ENCODE measurements around the gene KIF26A. TPM values are rescaled to one million over a fixed set of nuclear protein-coding genes. Genes with fewer than 3 reads are reported as not detected.
A peak's percentile ranks its signal among the peaks of the same experiment; 100 is the strongest.

KIF26A gene
- total RNA-seq, 1 donor from 2014 or later = 10.4 TPM

DNA sequence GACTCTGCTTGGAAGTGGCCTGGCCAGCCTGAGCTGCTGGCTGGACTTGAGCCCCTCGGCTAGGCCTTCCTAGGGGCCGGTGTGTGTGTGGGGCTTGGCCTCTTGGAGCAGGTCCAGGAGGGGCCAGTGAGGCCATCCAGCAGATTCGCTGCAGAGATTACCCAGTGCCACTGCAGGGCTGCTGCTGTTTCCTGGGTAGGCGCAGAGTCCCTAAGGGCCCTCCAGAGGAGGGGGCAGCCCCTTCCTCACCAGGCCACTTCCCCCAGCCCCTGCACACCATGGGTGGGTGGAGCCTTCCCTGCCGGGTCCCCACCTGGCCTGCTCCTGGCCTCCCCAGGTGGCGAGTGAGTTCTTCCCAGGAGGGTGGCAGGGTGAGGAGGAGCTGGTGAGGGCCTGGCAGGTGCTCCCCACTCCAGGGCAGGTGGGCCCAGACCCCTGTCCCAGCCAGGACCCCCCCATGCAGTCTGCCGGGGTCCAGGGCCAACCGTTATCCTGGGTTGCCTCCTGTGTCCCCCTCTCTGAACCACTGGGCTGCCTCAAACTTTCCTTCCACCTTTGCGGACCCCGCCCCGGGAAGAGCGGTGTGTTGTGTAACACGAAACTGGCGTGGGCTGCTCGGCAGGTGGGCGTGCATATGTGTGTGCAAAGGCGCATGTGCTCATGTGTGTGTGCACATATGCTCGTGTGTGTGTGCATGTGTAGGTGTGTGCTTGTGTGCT, 27.7 kb upstream of the KIF26A start:
- intact Hi-C loops (cut with DNase I) = no loop called here
- DNase-seq (ENCODE audit: low spot score) (peak; percentile 36), ATAC-seq (no peak)

DNA sequence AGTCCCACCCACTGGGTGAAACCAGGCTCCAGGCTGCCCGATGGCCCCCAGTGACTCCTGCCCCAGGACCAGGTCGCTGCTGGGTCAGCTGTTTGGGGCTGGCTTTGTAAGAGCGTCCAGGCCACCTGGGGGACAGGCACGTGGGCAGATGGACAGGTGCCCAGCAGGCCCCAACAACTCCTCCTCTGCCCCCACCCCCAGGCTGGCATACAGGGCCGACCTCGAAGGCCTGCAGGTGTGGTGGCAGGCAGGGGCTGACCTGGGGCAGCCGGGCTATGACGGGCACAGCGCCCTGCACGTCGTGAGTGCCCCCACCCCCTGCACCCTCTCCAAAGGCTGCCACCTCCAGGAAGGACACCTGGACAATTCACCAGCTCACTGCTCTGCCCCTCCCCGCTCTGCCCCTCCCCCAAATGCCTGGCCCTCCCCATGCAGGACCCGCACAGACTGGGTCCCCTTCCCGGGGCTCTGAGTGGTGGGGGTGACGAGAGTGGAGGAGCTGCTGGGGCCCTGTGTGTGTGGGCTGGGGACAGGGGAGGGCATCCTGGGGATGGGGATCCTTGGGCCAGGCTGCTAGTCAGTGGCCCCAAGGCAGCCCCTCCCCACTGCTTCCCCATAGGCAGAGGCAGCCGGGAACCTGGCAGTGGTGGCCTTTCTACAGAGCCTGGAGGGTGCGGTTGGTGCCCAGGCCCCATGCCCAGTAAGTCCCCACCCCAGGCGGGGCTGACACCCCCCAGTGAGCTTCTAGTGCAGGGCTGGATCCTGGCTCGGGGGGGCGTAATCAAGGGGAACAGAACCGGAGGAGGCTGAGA, 26.9 kb upstream of the KIF26A start:
- DNase-seq (ENCODE audit: low spot score) = peak; percentile 47
- intact Hi-C loops (cut with DNase I) = no loop called here
- no peak for ATAC-seq

DNA sequence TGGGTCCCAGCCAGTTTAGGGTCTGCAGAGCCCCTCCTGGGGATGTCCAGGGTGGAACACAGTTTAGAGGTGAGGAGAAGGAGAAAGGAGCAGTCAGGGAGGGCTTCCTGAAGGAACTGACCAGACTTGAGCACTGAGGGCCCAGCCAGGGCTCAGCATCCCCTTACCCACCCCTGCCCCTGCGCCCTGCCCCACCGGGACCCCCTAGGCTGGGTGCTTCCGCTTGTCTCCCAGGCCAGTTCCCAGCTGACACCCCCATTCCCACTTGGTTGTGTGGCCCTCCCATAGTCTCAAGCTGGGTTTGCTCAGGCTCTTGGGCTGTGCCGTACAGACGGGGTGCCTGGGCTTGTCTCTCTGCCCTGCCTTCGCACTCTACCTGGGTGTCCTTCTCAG, 26.3 kb upstream of the KIF26A start:
- ATAC-seq (no peak), DNase-seq (ENCODE audit: low spot score) (no peak)
- intact Hi-C loops (cut with DNase I) = no loop called here

DNA sequence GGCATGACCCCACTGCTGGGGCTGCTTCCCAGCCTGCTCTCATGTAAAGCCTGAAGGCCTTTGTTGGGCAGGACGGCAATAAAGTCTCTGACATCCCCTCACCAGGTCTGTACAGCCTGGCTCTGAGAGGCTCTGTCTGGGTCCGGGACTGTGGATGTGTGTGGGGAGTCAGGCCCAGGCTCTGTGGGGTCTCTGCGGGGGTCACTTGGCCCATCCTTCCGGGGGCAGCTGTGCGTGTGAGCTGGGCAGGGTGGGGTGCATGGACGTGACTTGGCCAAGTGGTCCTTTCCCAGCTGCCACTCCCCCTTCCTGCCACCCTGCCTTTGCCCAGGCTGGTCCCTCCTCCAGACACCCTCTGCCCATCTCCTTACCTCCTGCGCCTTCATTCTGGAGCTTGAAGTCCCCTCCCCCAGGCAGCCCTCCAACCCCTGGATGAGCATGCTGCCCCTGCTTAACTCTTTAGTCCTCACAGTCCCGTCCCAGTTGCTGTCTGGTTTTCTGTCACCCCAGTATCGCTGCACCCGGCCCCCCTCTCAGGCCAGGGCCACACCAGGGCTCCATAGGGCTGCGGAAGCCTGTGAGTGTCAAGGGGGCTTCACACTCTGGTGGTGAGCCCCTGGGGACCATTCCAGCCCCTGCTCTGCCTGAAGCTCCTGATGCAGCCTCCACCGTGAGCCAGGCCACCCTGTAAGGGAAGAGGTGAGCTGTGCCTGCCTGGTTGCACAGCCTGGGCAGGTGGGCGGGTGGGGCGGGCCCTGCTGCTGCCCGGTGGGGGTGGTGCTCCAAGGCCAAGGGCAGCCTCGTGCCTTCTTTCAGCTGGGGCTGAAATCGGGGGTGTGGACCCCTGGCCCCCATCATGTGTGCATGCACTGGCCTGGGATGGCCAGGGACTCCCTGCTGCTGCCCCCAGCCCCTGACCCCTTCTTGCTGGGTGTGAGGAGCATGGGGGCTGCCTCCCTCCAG, 25.5 kb upstream of the KIF26A start:
- ATAC-seq (no peak), DNase-seq (ENCODE audit: low spot score) (peak; percentile 47)
- intact Hi-C loops (cut with DNase I) = no loop called here

DNA sequence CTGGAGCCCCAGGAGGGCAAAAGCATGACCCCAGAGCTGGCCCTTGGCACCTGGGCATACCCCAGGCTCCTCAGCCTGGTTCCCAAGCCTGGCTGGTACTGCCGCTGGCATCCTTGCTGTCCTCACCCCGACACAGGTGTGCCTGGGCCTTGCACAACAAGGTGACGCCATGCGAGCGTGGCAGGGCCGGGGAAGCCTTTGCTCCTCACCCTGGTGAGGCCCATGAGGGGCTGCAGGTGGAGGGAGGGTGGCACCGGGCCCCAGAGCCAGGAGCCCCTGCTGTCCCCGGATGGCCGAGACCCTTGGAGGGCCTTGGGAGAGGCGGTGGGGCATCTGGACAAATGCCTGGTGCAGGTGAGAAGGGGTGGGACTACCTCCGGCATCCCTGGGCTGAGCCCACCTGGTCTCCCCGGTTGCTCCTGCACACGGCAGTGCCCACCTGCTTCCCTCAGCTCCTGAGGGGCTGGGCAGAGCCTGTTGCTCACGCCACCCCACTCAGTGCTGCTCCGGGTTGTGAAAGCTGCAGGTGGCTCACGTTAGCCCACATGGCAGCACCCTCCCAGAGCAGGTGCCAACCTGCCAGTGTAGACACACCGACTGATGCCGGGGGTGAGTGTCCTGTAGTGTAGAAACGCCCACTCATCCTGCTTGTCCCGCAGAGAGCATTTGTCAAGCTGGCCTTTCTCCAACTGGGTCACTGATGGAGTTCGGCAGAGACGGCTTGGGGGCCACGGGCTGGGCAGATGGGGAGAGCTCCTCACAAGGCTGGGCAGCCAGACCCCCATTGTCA, 24.6 kb upstream of the KIF26A start:
- no peak for ATAC-seq
- intact Hi-C loops (cut with DNase I) = no loop called here
- DNase-seq (ENCODE audit: low spot score) = peak; percentile 48

DNA sequence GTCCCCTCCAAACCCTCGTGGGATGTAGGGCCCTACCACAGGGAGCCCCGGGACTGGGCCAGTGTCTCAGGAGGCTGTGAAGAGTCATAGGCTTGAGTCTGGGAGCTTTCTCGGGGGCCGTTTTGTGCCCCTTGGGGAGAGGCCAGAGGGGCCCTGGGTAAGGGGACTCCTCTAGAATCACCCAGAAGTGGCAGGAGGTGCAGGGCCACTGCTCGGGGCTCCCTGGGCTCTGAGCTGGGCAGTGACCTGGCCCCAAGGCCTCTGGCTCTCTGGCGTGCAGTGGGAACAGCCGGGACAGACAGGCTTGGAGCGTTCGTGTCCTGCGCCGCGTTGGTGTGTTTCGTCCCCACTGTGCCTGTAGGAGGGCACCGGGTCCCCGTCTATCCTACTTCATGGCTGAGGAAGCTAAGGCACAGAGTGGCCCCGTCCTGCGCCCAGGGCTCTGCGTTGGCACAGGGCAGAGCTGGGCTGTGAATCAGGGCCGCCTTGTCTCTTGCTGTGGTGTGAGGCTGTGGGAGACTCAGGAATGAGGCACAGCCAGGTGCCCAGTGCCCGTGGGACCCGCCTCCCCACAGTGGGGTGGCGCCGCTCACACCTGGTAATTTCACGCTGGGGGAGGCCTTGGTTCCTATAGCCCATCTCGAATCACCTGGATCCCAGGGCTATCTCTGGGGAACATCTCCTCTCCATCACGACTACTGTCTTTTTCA, 23.8 kb upstream of the KIF26A start:
- DNase-seq (ENCODE audit: low spot score) (peak; percentile 53), ATAC-seq (no peak)
- intact Hi-C loops (cut with DNase I) = no loop called here

DNA sequence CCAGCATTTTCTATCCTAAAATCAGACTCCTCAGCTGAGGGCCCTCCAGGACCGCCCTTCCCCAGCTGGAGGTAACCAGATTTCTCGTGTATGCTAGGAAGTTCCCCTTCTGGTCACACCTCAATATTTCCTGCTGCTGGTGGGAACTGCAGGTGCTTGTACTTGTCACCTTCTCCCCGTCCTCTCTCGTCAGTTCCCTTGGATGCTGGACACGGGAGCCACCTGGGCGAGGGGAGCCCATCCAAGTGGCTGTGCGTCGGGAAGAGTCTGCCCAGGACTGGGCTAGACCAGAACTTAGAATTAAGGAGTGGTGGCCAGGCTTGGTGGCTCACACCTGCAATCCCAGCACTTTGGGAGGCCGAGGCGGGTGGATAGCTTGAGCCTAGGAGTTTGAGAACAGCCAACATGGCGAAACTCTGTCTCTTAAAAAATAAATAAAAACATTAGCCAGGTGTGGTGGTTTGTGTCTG, 23.2 kb upstream of the KIF26A start:
- no peak for DNase-seq (ENCODE audit: low spot score)
- intact Hi-C loops (cut with DNase I) = no loop called here
- no peak for ATAC-seq

DNA sequence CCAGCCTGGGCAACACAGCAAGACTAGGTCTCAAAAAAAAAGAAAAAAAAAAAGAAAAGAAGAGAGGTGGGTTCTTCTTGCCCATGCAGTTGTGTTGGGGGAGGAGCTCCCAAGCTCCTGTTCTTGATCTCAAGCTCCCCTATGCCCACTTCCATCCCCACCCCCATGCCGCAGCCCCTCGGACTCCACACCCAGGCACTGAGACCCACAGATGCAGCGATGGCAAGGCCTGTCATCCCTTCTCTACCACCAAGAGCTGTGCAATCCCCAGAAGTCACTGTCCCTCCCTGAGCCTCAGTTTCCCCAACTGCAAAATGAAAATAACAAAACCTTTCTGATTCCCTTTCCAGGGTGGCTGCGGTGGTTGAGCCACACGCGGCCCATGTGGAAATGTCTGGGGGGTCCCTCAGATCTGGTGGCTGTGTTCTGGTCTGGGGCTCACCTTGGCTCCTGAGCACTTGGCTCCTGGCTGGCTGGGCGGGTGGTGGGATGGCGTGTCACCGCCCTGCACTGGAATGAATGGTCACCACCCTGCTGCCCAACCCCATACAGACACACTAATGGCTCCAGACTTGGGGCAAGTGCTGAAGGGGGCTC, 22.6 kb upstream of the KIF26A start:
- intact Hi-C loops (cut with DNase I) = no loop called here
- DNase-seq (ENCODE audit: low spot score) (no peak), ATAC-seq (no peak)

DNA sequence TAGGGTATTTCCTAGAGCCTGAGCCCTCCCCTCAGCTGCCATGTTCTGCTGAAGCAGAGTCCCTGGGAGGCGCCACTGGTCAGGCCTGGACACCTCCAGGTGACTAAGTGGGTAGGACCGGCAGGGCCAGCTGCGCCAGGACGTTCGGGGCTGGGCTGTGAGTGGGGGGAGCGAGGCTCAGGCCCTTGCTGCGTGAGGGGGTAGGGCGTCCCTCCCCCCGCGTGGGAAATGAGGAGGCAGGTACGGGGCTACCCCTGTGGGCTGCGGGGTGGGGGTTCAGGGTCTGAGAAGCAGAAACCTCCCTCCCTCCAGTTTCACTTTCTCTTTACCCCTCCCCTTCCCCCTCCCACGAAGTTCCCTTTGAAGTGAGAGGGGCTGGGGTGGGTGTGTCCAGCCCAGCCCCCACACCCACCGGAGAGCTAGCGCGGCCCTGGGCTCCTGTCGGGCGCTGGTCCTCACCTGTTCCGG, 22.1 kb upstream of the KIF26A start:
- ATAC-seq = no peak
- DNase-seq (ENCODE audit: low spot score) = peak; percentile 54

DNA sequence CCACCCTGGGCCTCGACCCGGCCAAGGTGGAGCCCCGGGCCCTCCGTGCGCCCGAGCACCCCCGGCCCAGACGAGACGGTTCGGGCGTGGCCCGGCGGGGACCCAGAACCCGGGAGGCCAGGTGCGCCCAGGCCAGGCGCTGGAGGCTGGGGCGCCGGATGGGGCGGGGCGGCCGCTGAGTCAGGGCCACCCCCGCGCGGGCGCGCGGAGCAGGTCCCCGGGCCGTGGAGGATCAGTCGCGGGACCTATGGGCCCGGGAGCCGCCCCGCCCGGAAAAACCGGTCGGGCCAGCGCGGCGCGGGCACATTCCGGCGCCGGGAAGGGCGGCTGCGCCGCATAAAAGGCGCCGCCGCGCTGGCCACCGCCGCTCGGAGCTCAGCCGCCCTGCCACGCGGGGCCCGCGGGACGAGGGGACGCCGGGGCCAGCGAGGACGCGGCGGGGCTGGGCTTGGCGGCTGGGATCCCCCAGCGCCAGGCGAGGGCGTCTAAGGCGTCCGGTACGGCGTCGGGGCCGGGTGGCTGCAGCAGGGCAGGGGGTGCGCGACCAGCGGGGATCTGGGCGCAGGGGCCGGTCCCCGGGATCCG, 21.5 kb upstream of the KIF26A start:
- ATAC-seq (no peak), DNase-seq (ENCODE audit: low spot score) (peak; percentile 39)
- intact Hi-C loops (cut with DNase I) = no loop called here

More for the DNA sequence above, 22.1 kb upstream of the KIF26A start:
- intact Hi-C loops (cut with DNase I) = no loop called here

DNA sequence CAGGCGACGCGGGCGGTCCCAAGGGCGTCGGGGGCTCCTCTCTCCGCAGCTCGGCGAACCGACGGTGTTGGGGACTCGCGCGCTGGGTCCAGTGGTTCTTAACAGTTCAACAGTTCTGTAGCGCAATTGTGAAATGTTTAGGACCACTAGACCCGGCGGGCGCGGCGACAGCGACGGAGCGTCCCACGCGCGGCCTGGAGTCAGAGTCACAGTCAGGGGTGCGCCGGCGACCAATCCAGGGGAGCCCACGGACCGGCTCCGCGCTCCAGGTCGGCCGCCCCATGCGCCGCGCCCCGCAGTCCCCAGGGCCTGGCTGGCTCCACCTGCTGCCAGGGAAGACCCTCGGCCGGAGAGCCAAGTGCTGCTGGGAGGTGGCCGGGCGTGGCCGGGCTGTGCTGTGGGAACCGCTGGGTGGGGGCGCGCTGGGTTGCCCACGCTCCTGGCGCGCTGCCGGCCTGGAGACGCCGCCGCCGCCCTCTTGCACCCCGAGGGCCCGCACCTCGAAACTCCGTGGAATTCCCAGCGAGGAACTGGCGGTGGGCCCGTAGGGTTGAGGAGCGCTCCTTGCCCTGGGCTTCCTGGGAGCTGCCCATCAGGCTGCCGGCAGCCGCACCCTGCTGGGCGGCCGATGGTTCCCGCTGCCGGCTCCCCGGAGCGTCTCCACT, 20.9 kb upstream of the KIF26A start:
- ATAC-seq (no peak), DNase-seq (ENCODE audit: low spot score) (peak; percentile 41)
- intact Hi-C loops (cut with DNase I) = no loop called here

DNA sequence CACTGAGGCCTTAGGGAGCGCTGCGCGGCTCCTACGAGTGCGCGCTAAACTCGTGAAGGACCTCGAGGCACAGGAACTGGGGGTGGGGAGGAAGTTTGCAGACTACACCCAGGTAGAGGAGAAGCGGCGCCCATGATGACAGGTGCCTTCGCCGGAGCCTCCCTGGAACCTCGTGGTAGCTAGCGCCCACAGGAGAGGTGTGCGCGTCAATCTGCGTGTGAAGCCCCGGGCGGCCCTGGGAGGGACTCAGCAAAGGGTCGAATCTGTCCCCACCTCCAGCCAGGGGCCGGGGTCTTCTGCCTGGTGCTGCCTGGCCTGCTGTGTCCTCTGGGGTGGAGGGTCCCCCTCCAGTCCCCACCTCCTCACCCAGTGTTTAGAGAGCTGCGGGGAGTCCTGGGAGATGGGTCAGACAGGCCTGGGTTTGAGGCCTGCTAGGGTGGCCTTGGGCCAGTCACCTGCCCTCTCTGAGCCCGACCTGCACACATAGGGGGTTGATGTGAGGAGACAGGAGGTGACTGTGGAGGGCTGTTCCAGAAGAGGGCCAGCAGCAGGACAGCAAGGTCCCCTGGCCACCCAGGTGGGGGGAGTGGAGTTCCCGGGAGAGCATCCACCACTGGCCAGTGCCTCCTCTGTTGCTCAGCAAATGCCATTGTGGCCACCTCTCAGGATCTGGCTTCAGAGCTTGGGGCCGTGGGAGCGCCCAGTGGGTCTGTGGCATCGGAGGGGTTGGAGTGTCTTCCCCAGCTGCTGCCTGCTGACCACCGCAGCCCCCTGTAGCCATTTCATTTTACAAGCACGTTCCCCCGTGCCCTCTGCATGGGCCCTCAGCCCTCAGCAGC, 20.2 kb upstream of the KIF26A start:
- ATAC-seq = no peak
- intact Hi-C loops (cut with DNase I) = no loop called here
- peak; percentile 49 for DNase-seq (ENCODE audit: low spot score)

DNA sequence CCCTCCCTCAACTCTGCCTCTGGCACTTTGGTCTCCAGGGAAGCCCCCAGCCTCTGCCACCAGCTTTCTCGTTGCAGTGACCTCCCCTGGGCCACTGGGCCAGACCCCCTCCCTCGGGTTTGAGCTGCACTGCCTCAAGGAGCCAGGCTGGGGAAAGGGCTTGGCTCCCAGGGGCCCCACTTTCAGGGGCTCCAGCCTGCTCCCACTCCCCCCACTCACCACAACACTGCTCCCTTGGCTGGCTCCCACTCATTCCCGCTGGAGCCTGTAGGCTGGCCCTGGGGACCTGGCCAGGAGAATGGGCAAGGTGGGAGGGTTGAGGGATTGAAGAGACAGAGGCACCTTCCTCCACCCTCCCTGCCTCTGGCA, 19.3 kb upstream of the KIF26A start:
- no peak for ATAC-seq
- intact Hi-C loops (cut with DNase I) = no loop called here
- DNase-seq (ENCODE audit: low spot score) = no peak

DNA sequence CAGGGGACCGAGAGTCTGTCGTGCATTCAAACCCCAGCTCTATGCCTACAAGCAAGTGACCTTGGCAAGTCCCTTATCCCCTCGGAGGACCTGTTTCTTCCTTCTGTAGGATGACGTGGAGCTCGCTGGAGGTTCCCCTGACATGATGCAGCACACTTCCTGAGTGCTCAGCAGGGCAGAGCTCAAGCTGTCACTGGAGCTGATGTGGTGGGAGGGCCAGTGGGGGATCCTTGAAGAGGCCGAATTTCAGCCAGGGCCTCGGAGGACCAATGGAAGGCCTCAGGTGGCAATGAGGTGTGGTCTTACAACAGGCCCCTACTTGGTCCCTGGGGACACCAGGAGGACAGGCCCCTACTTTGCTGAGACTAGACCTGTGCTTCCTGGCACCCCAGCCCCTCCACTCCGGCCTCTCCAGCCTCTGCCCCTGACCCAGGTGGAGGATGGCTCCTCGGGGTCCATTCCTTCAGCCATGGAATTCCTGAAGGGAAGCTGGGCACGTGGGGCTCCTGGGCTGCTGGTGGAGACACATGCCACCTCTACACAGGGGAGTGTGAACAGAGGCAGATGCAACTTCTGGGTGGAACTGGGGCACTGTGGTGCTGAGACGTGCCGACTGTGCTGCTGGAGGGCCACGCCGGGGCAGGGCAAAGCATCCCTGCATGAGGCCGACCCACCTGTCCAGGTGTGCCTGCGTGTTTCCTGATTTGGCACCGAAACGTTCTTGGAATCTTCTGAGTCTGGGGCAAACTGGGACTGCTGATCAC, 18.7 kb upstream of the KIF26A start:
- DNase-seq (ENCODE audit: low spot score) = peak; percentile 50
- peak; percentile 22 for ATAC-seq
- intact Hi-C loops (cut with DNase I) = no loop called here

DNA sequence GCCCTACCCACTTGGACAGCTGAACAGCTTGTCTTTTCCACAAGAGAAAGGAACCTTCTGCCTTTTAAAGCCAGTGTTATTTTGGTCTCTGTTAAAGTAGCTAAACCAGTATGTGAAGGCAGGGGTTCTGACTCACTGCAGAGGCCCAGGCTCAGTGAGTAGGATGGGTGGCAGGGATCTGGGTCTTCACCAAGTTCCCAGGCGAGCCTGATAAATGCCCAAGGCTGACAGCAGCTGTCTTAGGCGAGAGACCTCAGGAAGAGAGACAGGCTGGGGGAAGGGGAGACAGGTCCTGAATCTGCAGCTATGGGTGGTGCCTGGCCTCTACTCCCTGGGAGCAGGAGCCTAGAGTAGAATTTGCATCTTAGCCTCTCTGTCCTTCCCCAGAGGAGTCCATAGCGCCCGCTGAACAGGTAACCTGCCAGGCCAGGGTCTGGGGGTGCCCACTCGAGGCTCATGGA, 18.1 kb upstream of the KIF26A start:
- no peak for DNase-seq (ENCODE audit: low spot score)
- intact Hi-C loops (cut with DNase I) = no loop called here
- ATAC-seq = no peak

Measured in sciatic nerve (tissue), 2 donors.